Activated naive CD8-positive, alpha-beta T cell treated with anti-CD3 and anti-CD28 coated beads, Interleukin-2, amount 50 U/mL, for 24 hours (primary cell): ENCODE data around the gene CELF2.
"Not testable (repeated sequence)": the region's sequence is repeated elsewhere in the genome, so short reads cannot be mapped to it uniquely, and the experiment has no call there.

Source experiments
- ATAC-seq: fragments of 150-1000 bp; cut with Tn5 transposase; one replicate; pipeline ENCODE4 v1.10.0; 2021
- DNase-seq: peaks from one replicate; pipeline ENCODE4 v3.0.0; 2021
- H3K27ac Mint-ChIP-seq: one replicate; pipeline ENCODE4 v1.8.0; 2021; ENCODE audit warnings: mild to moderate bottlenecking, mixed read lengths
- H3K27me3 Mint-ChIP-seq: one replicate; pipeline ENCODE4 v1.8.0; 2021; ENCODE audit warnings: mixed read lengths
- H3K36me3 Mint-ChIP-seq: one replicate; pipeline ENCODE4 v1.8.0; 2021; ENCODE audit warnings: low read depth, mixed read lengths
- H3K4me1 Mint-ChIP-seq: one replicate; pipeline ENCODE4 v1.8.0; 2021; ENCODE audit warnings: mixed read lengths
- H3K4me3 Mint-ChIP-seq: one replicate; pipeline ENCODE4 v1.8.0; 2021; ENCODE audit warnings: mild to moderate bottlenecking, moderate library complexity, mixed read lengths
- H3K9me3 Mint-ChIP-seq: one replicate; pipeline ENCODE4 v1.8.0; 2021; ENCODE audit warnings: mixed read lengths

The CELF2 gene

GRCh38 chr10:11170574-11170973 is 152.9 kb downstream of the CELF2 start:
- peaks cover 42% of the 10 kb centered on the region for H3K36me3 Mint-ChIP-seq
- DNase-seq (peak; percentile 14), ATAC-seq (no peak)
- no peaks in the 10 kb centered on the region for H3K27me3 Mint-ChIP-seq
- no peak overlapping the region for H3K4me3 Mint-ChIP-seq
- H3K27ac Mint-ChIP-seq, result no peak overlapping the region
- H3K4me1 Mint-ChIP-seq, result peaks cover 37% of the 10 kb centered on the region
- no peaks in the 10 kb centered on the region for H3K9me3 Mint-ChIP-seq

GRCh38 chr10:11170993-11171851 is 153.6 kb downstream of the CELF2 start:
- H3K4me3 Mint-ChIP-seq, result no peak overlapping the region
- H3K36me3 Mint-ChIP-seq, result peaks cover 45% of the 10 kb centered on the region
- H3K27ac Mint-ChIP-seq, result no peak overlapping the region
- DNase-seq (peak; percentile 62), ATAC-seq (peak; percentile 63)
- H3K9me3 Mint-ChIP-seq, result no peaks in the 10 kb centered on the region
- H3K4me1 Mint-ChIP-seq, result peaks cover 44% of the 10 kb centered on the region
- no peaks in the 10 kb centered on the region for H3K27me3 Mint-ChIP-seq

GRCh38 chr10:11173042-11173441 is 155.4 kb downstream of the CELF2 start:
- no peaks in the 10 kb centered on the region for H3K9me3 Mint-ChIP-seq
- peaks cover 43% of the 10 kb centered on the region for H3K36me3 Mint-ChIP-seq
- DNase-seq (peak; percentile 25), ATAC-seq (no peak)
- no peak overlapping the region for H3K4me3 Mint-ChIP-seq
- no peak overlapping the region for H3K27ac Mint-ChIP-seq
- H3K4me1 Mint-ChIP-seq, result peaks cover 57% of the 10 kb centered on the region
- no peaks in the 10 kb centered on the region for H3K27me3 Mint-ChIP-seq

GRCh38 chr10:11175823-11176243 is 158.2 kb downstream of the CELF2 start:
- Mint-ChIP-seq H3K9me3 (no peaks in the 10 kb centered on the region), H3K27me3 (peaks cover 2% of the 10 kb centered on the region), H3K4me1 (peaks cover 83% of the 10 kb centered on the region), H3K36me3 (peaks cover 67% of the 10 kb centered on the region), H3K27ac (no peak overlapping the region), H3K4me3 (no peak overlapping the region)
- DNase-seq, result peak; percentile 14
- ATAC-seq, result no peak

GRCh38 chr10:11176746-11177145 is 159.1 kb downstream of the CELF2 start:
- Mint-ChIP-seq H3K27ac (no peak overlapping the region), H3K36me3 (peaks cover 77% of the 10 kb centered on the region), H3K27me3 (peaks cover 2% of the 10 kb centered on the region), H3K9me3 (no peaks in the 10 kb centered on the region), H3K4me1 (peaks cover 92% of the 10 kb centered on the region), H3K4me3 (no peak overlapping the region)
- ATAC-seq, result peak; percentile 43
- peak; percentile 41 for DNase-seq

GRCh38 chr10:11177381-11177780 is 159.7 kb downstream of the CELF2 start:
- DNase-seq (no peak), ATAC-seq (no peak)
- H3K27ac Mint-ChIP-seq, result no peak overlapping the region
- H3K9me3 Mint-ChIP-seq, result no peaks in the 10 kb centered on the region
- peaks cover 97% of the 10 kb centered on the region for H3K4me1 Mint-ChIP-seq
- H3K27me3 Mint-ChIP-seq, result peaks cover 2% of the 10 kb centered on the region
- H3K36me3 Mint-ChIP-seq, result peaks cover 80% of the 10 kb centered on the region
- H3K4me3 Mint-ChIP-seq, result no peak overlapping the region

GRCh38 chr10:11177926-11178471 is 160.3 kb downstream of the CELF2 start:
- Mint-ChIP-seq H3K4me1 (peaks cover 98% of the 10 kb centered on the region), H3K4me3 (no peak overlapping the region), H3K36me3 (peaks cover 83% of the 10 kb centered on the region), H3K27me3 (peaks cover 2% of the 10 kb centered on the region), H3K27ac (no peak overlapping the region), H3K9me3 (peaks cover 3% of the 10 kb centered on the region)
- ATAC-seq (peak; percentile 17), DNase-seq (peak; percentile 53)

GRCh38 chr10:11178606-11179515 is 161.2 kb downstream of the CELF2 start:
- Mint-ChIP-seq H3K9me3 (peaks cover 5% of the 10 kb centered on the region), H3K4me1 (peaks cover 98% of the 10 kb centered on the region), H3K36me3 (peaks cover 84% of the 10 kb centered on the region), H3K27me3 (peaks cover 2% of the 10 kb centered on the region), H3K4me3 (no peak overlapping the region), H3K27ac (no peak overlapping the region)
- DNase-seq, result peak; percentile 79
- peak; percentile 87 for ATAC-seq

GRCh38 chr10:11179516-11180105 is 161.9 kb downstream of the CELF2 start:
- H3K4me3 Mint-ChIP-seq, result no peak overlapping the region
- DNase-seq, result peak; percentile 12

GRCh38 chr10:11180228-11180627 is 162.6 kb downstream of the CELF2 start:
- peak; percentile 63 for ATAC-seq
- H3K4me1 Mint-ChIP-seq, result peaks cover 98% of the 10 kb centered on the region
- DNase-seq, result peak; percentile 64
- no peak overlapping the region for H3K4me3 Mint-ChIP-seq
- peaks cover 10% of the 10 kb centered on the region for H3K9me3 Mint-ChIP-seq
- H3K27ac Mint-ChIP-seq, result no peak overlapping the region
- H3K27me3 Mint-ChIP-seq, result peaks cover 2% of the 10 kb centered on the region
- H3K36me3 Mint-ChIP-seq, result peaks cover 85% of the 10 kb centered on the region

More at GRCh38 chr10:11179516-11180105, 161.9 kb downstream of the CELF2 start:
- peaks cover 5% of the 10 kb centered on the region for H3K9me3 Mint-ChIP-seq
- peaks cover 85% of the 10 kb centered on the region for H3K36me3 Mint-ChIP-seq
- no peak for ATAC-seq
- peaks cover 2% of the 10 kb centered on the region for H3K27me3 Mint-ChIP-seq
- H3K27ac Mint-ChIP-seq, result no peak overlapping the region
- peaks cover 98% of the 10 kb centered on the region for H3K4me1 Mint-ChIP-seq

- H3K4me1 Mint-ChIP-seq, result peaks cover 98% of the 10 kb centered on the region
- DNase-seq (no peak), ATAC-seq (no peak)
- H3K4me3 Mint-ChIP-seq, result peak overlapping the region; percentile 66
- peaks cover 92% of the 10 kb centered on the region for H3K36me3 Mint-ChIP-seq
- peak overlapping the region; percentile 85 for H3K27ac Mint-ChIP-seq
- H3K27me3 Mint-ChIP-seq, result peaks cover 2% of the 10 kb centered on the region
- H3K9me3 Mint-ChIP-seq, result peaks cover 22% of the 10 kb centered on the region
Observed at GRCh38 chr10:11181978-11182377, 164.3 kb downstream of the CELF2 start.

GRCh38 chr10:11183015-11183414 is 165.3 kb downstream of the CELF2 start:
- peak overlapping the region; percentile 30 for H3K4me3 Mint-ChIP-seq
- H3K9me3 Mint-ChIP-seq, result peaks cover 22% of the 10 kb centered on the region
- H3K27me3 Mint-ChIP-seq, result peaks cover 2% of the 10 kb centered on the region
- no peak for DNase-seq
- no peak for ATAC-seq
- H3K36me3 Mint-ChIP-seq, result peaks cover 94% of the 10 kb centered on the region
- H3K27ac Mint-ChIP-seq, result peak overlapping the region; percentile 85
- H3K4me1 Mint-ChIP-seq, result peaks cover 98% of the 10 kb centered on the region

GRCh38 chr10:11184093-11184492 is 166.4 kb downstream of the CELF2 start:
- H3K4me3 Mint-ChIP-seq, result no peak overlapping the region
- H3K27ac Mint-ChIP-seq, result peak overlapping the region; percentile 7
- H3K27me3 Mint-ChIP-seq, result no peaks in the 10 kb centered on the region
- H3K36me3 Mint-ChIP-seq, result peaks cover 96% of the 10 kb centered on the region
- H3K4me1 Mint-ChIP-seq, result peaks cover 98% of the 10 kb centered on the region
- DNase-seq (no peak), ATAC-seq (no peak)
- peaks cover 26% of the 10 kb centered on the region for H3K9me3 Mint-ChIP-seq

GRCh38 chr10:11185128-11185665 is 167.5 kb downstream of the CELF2 start:
- not testable (repeated sequence) for ATAC-seq, H3K4me3 Mint-ChIP-seq, H3K27me3 Mint-ChIP-seq, DNase-seq
- Mint-ChIP-seq H3K9me3 (peaks cover 26% of the 10 kb centered on the region), H3K4me1 (peaks cover 99% of the 10 kb centered on the region), H3K27ac (peak overlapping the region; percentile 79), H3K36me3 (peaks cover 96% of the 10 kb centered on the region)
